SK-N-SH treated with all-trans-retinoic acid at 6 μM for 48 hours (cell line): ENCODE data around the gene FGGY.

Source experiments
- ATAC-seq: fragments of 200-7000 bp; cut with Tn5 transposase; 3 replicates; pipeline ENCODE4 v1.9.1; 2020; ENCODE audit warnings: mild to moderate bottlenecking, moderate library complexity
- BACH2 ChIP-seq: fragments of 250-450 bp; sonication (Bioruptor Pico); IDR thresholded peaks from 2 replicates; pipeline ENCODE4 v1.9.0; 2021; ENCODE audit warnings: mild to moderate bottlenecking, borderline replicate concordance
- CREB5 ChIP-seq: fragments of 250-450 bp; sonication (Bioruptor Pico); IDR thresholded peaks from 2 replicates; pipeline ENCODE4 v1.5.1; 2020; ENCODE audit warnings: low read depth, mild to moderate bottlenecking, moderate library complexity
- CSRNP3 ChIP-seq: fragments of 250-450 bp; sonication (Bioruptor Pico); IDR thresholded peaks from 2 replicates; pipeline ENCODE4 v1.5.1; 2021; ENCODE audit warnings: mild to moderate bottlenecking, moderate library complexity
- GLIS3 ChIP-seq: fragments of 250-450 bp; sonication (Bioruptor Pico); IDR thresholded peaks from 2 replicates; pipeline ENCODE4 v1.5.0; 2020; ENCODE audit warnings: mild to moderate bottlenecking, moderate library complexity
- ISL1 ChIP-seq: fragments of 250-450 bp; sonication (Bioruptor Pico); IDR thresholded peaks from 2 replicates; pipeline ENCODE4 v2.1.2; 2022; ENCODE audit warnings: mild to moderate bottlenecking, moderate library complexity
- PATZ1 ChIP-seq: fragments of 250-450 bp; sonication (Bioruptor Pico); IDR thresholded peaks from 2 replicates; pipeline ENCODE4 v1.8.0; 2020; ENCODE audit warnings: mild to moderate bottlenecking, moderate library complexity, borderline replicate concordance
- POU6F1 ChIP-seq: fragments of 250-450 bp; sonication (Bioruptor Pico); IDR thresholded peaks from 2 replicates; pipeline ENCODE4 v1.8.0; 2021; ENCODE audit warnings: low read depth, mild to moderate bottlenecking, moderate library complexity, borderline replicate concordance
- PPARA ChIP-seq: fragments of 250-450 bp; sonication (Bioruptor Pico); IDR thresholded peaks from 2 replicates; pipeline ENCODE4 v1.5.0; 2020; ENCODE audit warnings: mild to moderate bottlenecking, borderline replicate concordance
- TSHZ2 ChIP-seq: fragments of 250-450 bp; sonication (Bioruptor Pico); IDR thresholded peaks from 2 replicates; pipeline ENCODE4 v1.5.0; 2020; ENCODE audit warnings: mild to moderate bottlenecking, moderate library complexity
- ZC3H10 ChIP-seq: fragments of 250-450 bp; sonication (Bioruptor Pico); IDR thresholded peaks from 2 replicates; pipeline ENCODE4 v1.5.1; 2021; ENCODE audit warnings: mild to moderate bottlenecking, moderate library complexity
- ZFP3 ChIP-seq: fragments of 250-450 bp; sonication (Bioruptor Pico); IDR thresholded peaks from 2 replicates; pipeline ENCODE4 v1.5.0; 2020; ENCODE audit warnings: mild to moderate bottlenecking, moderate library complexity
- ZFP30 ChIP-seq: fragments of 450-650 bp; formaldehyde crosslinking; IDR thresholded peaks from 2 replicates; pipeline ENCODE4 v1.5.0; 2022; ENCODE audit warnings: mild to moderate bottlenecking, moderate library complexity
- ZNF70 ChIP-seq: fragments of 450-650 bp; formaldehyde crosslinking; IDR thresholded peaks from 2 replicates; pipeline ENCODE4 v1.5.0; 2020; ENCODE audit warnings: mild to moderate bottlenecking, moderate library complexity
- ZNF8 ChIP-seq: fragments of 450-650 bp; formaldehyde crosslinking; IDR thresholded peaks from 2 replicates; pipeline ENCODE4 v1.5.0; 2020; ENCODE audit warnings: mild to moderate bottlenecking, moderate library complexity

The FGGY gene

GRCh38 chr1:59390307-59390706, 93.4 kb downstream of the FGGY start:
- no peak for ATAC-seq

GRCh38 chr1:59391212-59392179, 94.6 kb downstream of the FGGY start:
- TF ChIP-seq ZC3H10 (CRISPR knock-in tag) (no peak), ZFP30 (CRISPR knock-in tag) (no peak), ZFP3 (no peak), PPARA (CRISPR knock-in tag) (no peak), POU6F1 (no peak)
- TF ChIP-seq, all 23 proteins: peak for 0
- ATAC-seq, result peak; percentile 18; the same call in 2 of the 3 replicates

More at GRCh38 chr1:59390307-59390706, 93.4 kb downstream of the FGGY start:
- TF ChIP-seq ZFP3 (no peak), PPARA (CRISPR knock-in tag) (no peak), ZNF70 (CRISPR knock-in tag) (no peak), BACH2 (no peak), GLIS3 (no peak), CSRNP3 (CRISPR knock-in tag) (no peak), CREB5 (CRISPR knock-in tag) (no peak)

GRCh38 chr1:59393211-59394180, 96.6 kb downstream of the FGGY start:
- peak; percentile 29; the same call in 1 of the 2 replicates for TF ChIP-seq ISL1 (CRISPR knock-in tag)
- TF ChIP-seq POU6F1, result no peak
- no peak for TF ChIP-seq TSHZ2 (CRISPR knock-in tag)
- TF ChIP-seq BACH2, result no peak
- TF ChIP-seq GLIS3, result no peak
- no peak for TF ChIP-seq PATZ1
- no peak for TF ChIP-seq ZNF8 (CRISPR knock-in tag)
- peak; percentile 89 for ATAC-seq
